ENCODE measurements around the gene SLC2A14.

SLC2A14 gene

DNA sequence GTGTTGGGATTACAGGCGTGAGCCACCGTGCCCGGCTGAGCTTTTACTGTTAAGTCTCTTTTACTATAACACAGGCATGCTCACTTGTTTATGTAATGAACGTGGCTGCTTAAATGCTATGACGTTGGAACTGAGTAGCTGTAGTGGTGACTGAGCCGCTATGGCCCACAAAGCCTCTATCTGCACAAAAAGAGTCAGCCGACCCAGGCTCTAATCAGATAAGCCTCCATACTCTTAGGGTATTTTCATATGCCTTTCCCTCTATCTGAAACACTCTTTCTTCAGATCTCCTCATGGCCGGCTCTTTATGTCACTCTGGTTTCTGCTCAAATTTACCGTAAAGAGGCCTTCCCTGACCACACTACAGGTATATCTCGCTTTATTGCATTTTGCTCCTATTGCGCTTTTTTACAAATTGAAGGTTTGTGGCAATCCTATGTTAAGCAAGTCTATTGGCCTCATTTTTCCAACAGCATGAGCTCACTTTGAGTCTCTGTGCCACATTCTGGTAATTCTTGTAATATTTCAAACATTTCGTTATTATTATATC, 8.0 kb downstream of the SLC2A14 start:
- no peak for TF ChIP-seq CTCF (IDR thresholded peaks at IDR 0.05)

DNA sequence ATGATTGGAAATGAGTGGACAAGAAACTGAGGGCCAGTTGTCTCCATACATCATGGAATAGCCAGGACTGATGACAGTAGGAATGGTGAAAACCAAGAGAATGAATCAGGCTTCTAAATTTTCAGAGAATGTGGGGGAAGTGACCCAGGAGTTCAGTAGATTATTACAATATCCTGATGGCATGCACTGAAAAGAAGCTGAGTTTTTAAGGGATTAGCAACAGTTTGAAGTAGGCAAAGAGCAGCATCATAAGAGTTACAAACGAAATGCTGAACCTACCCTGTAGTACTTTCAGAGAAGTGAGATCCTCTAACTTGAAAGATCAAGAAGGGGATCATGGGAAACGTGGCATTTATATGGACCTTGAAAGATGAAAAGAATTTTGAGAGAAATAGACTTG, 13.2 kb downstream of the SLC2A14 start:
- TF ChIP-seq CTCF (IDR thresholded peaks at IDR 0.05) = no peak

GRCh38 chr12:7857971-7858370, 14.7 kb downstream of the SLC2A14 start:
- no peak for TF ChIP-seq CTCF (IDR thresholded peaks at IDR 0.05)

DNA sequence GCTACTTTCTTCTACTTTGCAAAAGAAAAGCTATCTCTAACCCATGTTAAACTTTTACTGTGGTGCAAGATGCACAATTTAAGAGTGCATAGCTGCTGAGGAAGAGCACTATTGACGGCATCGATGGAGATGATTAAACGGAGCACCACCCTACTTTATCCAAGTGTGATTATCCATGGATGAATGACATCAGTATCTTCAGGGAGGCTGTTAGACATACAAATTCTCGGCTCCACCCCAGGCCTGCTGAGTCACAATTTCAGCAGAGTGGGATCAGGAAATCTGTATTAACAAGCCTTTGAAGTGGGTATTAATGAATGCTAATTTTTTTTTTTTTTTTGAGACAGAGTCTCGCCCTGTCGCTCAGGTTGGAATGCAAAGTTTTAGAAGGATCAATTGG, 16.2 kb downstream of the SLC2A14 start:
- TF ChIP-seq CTCF (IDR thresholded peaks at IDR 0.05) = no peak

DNA sequence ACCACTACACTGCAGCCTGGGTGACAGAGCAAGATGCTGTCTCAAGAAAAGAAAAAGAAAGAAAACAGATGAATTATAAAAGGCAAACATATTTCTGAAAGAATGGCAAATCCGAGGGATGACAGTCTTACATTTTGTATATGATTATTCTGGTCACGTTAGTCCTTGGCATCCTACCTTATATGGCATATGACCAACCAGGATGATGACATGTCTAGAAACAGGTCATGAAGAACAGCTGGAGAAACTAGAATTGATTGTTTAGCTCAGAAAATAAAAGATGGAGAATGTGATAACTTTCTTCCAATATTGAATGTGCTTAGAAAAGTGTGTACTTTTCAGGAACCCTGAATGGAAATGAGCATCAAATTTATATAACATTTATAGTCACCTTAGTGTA, 19.2 kb downstream of the SLC2A14 start:
- no peak for TF ChIP-seq CTCF (IDR thresholded peaks at IDR 0.05)

- no peak for TF ChIP-seq CTCF (IDR thresholded peaks at IDR 0.05)
Measured at GRCh38 chr12:7844116-7844515, 28.6 kb downstream of the SLC2A14 start.

GRCh38 chr12:7837366-7837765, 35.3 kb downstream of the SLC2A14 start:
- TF ChIP-seq CTCF (IDR thresholded peaks at IDR 0.05) = no peak

- TF ChIP-seq CTCF (IDR thresholded peaks at IDR 0.05) = no peak
Measured at GRCh38 chr12:7835766-7836165, 36.9 kb downstream of the SLC2A14 start.
